Stimulated activated CD8-positive, alpha-beta memory T cell treated with anti-CD3 and anti-CD28 coated beads, Interleukin-12 subunit alpha, Interleukin-12 subunit beta, amount 100 ng/mL, for 4 hours (primary cell): Measurements from ENCODE around the gene MAGEA4.

Experiments
- DNase-seq: peaks from one replicate; pipeline ENCODE4 v3.0.0-alpha.2; 2020; ENCODE audit warnings: low read depth

Gene MAGEA4

DNA sequence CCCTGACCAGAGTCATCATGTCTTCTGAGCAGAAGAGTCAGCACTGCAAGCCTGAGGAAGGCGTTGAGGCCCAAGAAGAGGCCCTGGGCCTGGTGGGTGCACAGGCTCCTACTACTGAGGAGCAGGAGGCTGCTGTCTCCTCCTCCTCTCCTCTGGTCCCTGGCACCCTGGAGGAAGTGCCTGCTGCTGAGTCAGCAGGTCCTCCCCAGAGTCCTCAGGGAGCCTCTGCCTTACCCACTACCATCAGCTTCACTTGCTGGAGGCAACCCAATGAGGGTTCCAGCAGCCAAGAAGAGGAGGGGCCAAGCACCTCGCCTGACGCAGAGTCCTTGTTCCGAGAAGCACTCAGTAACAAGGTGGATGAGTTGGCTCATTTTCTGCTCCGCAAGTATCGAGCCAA lies 11.0 kb downstream of the MAGEA4 start:
- no peak for DNase-seq

DNA sequence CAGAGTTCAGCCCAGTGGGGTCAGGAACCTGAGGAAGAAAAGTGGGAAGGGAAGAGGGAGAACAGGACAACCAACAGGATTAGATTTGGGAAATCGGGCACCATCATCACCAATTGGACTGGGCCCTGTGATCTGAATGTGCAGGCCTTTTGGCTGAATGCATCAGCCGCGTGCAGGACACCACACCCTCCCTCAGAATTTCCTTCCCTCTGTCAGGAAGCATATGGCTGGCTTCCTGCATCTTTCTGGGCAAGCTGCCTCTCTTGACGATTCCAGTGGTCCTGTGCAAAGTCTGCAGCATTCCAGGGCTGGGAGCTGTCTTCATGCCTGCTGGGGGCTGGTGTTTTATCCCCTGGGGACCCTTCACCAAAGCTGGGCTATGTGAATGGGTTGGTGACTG lies 16.4 kb downstream of the MAGEA4 start:
- no peak for DNase-seq

DNA sequence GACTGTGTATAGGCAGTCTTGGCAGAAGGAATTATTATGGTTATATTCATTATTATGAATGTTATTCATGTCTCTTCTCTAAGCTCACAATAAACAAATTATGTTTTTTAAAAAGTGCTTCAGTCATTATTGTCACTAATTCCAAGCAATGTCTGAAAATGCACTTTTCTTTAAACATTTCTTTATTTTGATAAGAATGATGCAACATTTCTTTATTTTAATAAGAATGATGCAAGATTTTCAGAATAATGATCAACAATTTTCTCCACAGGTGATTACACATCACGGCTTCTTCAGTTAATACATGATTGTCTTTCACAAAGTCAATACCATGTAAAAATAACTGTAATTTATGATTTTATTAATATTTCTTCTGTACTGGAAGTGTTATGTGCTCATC lies 22.7 kb downstream of the MAGEA4 start:
- no peak for DNase-seq

DNA sequence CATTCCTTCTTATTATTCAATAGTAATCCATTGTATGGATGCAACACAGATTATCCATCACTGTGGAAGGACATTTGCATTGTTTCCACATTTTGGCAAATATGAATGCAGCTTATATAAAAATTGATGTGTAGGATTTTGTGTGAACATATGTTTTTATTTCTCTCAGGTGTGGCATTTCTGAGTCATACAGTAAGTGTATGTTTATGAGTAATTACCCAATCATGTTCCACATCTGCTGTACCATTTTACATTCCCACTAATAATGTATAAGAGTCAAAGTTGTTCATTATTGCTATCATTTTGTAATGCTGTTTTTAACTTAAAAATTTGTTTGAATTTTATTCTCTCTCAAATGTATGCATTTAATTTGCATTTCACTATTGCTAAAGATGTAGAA lies 25.5 kb downstream of the MAGEA4 start:
- DNase-seq, result no peak

DNA sequence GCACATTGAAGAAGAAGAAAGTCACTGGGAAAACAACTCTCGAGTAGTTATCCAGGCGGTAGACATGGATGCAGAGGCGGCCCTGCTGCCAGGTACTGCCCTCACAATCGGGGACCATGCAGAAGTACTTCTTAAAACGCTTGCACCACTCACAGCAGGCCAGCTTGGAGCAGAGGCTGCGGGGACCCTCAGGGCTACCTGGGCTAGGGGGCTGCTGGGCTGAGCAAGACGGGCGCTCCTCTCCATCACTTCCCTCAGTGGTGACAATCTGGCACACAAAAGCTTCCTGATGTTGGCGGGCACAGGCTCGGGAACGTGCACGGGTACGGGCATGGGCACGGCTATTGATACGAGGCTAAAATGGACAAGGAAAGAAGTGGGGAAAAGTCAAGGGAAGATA lies 42.0 kb downstream of the MAGEA4 start:
- DNase-seq, result no peak

DNA sequence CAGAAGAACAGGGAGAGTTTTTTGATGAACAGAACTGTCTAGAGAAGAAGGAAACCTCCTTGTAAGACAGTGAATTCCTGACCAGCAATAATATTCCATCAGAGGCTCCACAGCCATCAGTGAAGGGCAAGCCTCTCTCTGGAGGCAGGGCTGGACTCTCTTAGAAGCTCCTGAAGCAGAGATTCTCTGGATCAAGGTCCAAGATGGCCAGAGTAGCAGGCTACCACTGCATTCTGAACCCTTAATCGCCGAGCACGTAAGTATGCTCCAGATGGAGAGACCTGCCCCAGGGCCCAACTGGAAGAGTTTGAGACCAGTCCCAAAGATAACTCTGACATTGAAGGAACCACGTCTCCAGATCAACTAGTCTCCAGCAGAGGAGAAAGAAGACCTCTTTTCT lies 45.4 kb downstream of the MAGEA4 start:
- DNase-seq, result no peak

DNA sequence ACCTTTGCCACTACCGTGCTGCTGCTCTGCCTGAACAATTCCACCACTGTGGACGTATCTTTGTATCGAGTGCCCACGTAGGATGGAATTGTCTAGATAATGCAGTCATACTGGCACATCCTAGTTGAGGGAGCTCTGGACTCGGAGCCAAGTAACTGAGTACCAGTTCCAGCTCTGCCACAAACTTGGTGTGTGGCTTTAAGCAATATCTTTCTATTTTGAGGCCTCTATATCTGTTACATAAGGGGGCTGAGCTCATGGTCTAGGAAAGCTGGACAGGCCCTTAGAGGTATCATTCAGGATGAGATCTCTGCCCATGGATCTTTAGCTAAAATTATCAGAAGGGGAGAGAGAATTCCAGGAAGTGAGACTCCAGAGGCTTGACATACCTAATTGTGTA lies 49.3 kb downstream of the MAGEA4 start:
- no peak for DNase-seq

DNA sequence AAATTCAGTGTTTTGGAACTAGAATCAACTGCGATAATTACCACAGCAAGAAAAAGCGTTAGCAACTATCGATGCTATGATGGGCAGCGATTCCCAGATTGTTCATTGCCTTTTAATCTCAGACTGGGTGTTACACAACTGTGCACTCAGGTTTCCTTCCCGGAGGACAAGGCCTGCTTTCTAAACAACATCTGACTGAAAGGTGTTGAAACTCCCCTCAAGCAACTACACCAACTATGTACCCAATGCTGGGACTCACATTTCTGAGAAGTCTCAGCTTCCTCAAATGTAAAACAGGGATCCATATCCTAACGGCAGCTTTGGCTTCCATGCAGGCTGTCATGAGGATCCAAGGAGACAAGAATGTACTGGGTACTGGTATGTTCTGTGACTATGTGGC lies 53.5 kb downstream of the MAGEA4 start:
- no peak for DNase-seq

DNA sequence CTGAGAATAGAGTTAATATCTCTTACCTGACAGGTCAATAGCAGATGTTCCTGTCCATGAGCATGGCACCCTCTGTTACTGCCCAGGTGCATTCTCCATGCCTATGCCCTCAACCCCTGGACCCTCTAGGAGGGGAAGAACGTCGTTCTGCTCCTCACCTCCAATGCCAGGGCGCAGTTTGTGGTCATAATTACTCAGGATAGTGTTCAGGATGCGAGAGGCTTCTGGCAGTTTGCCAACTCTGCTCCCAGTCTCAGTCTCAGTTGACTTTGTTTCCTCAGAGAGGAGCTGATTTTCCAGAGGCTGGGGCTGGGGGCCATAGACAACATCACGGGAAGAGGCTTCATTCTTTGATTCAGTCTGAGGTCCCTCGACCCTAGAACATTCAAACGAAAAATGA lies 57.3 kb downstream of the MAGEA4 start:
- DNase-seq, result no peak

DNA sequence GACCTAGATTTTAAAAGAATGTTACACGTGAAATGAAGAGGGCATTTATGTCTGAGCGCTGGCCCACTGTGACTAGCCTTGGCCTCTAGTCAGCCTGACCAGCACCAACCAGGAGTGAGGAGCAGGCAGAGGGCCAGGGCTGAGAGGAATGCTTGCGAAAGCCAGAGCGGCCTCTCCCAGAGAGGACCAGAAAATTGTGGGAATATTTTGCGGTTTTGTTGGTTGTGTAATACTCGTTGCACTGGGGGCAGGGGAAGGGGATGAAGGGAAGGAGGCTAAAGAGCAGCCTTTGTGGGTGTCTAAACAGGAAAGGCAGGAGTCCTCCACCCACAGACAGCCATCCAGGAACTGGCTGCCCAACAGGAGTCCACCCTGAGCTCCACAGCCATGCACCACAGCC lies 58.0 kb downstream of the MAGEA4 start:
- DNase-seq, result no peak

DNA sequence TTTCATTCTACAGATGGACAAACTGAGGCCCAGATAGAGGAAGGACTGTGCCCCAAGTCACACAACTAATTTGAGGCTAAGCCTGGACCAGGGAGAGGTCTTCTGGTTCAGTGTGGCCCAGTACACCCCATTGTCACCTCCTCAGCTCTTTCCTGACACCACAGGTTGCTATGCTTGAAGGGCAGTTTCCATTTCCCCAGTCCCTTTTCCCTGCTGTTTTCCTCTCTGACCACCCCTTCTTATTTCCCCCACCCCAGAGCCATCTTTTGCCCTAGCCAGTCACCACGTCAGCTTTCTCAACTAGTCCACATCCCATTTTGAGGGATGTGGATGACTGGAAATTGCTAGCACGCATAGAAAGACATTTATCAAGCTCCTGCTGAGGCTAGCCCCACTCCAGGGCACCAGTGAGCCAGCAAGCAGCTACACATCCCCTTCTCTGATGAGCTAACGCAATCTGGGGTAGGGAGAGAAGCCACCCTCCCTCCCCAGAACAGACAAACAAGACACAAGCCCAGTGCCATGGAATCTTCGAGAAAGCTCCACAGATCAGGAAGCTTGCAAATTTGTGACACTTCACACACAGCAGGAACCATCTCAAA lies 60.5 kb downstream of the MAGEA4 start:
- DNase-seq, result no peak

DNA sequence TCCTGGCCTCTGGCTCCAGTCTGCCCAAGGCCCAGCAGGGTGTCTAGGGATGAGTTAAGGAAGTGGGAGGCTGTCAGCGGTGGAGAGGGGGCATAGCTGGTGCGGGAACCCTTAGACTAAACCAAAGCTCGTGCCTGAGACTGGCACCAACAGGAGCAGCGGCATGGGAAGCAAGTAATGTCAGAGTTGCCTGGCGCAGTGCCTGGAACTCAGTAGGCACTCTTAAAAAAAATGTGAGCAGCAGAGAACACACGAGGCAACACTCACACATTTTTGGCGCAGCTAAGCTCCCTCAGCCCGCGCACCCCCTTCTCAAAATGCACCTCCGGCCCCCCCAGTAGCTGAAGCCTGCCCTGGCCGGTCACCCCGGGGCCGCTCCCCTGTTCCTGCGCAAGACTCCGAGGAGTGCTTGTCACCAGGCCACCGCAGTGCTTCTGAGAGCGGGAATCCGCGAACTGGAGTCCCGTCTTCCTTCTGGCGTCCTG lies 61.2 kb downstream of the MAGEA4 start:
- DNase-seq, result no peak
